HCT116 (cell line): ENCODE data around the gene BCAS4. TPM values are rescaled to one million over a fixed set of nuclear protein-coding genes. Genes with fewer than 3 reads are reported as not detected.

Experiments
- ATAC-seq: fragments of 200-7000 bp; cut with Tn5 transposase; 2 replicates; pipeline ENCODE4 v1.9.1; 2020; ENCODE audit warnings: mild to moderate bottlenecking, moderate library complexity
- BruUV-seq: library from RNA; stranded (reverse); fragments of 400-500 nt; replicated peaks from 2 replicates; lab custom pipeline; 2021; lab: Mats Ljungman, UMichigan
- CTCF ChIA-PET: fragments of 300-600 bp; sonication (Branson Sonifier 250); formaldehyde crosslinking; loops from one replicate; lab custom pipeline; 2021; ENCODE audit warnings: antibody characterized with exemption; lab: Charles Lee
- POLR2A ChIA-PET: fragments of 300-600, 350-600 bp; sonication (Branson Sonifier 250); formaldehyde crosslinking; loops from one replicate; lab custom pipeline; 2021; ENCODE audit warnings: antibody characterized with exemption; lab: Charles Lee
- RAD21 ChIA-PET, 2 experiments: fragments of 300-600 bp; sonication (Branson Sonifier 250); formaldehyde crosslinking; loops; one replicate each; lab custom pipeline; 2023; ENCODE audit warnings: low total read pairs in 2 of 2; ENCODE audit not compliant: uncharacterized antibody in 2 of 2, unreplicated experiment in 2 of 2, low non-redundant PET in 1 of 2; lab: Charles Lee
- DNase-seq: peaks from one replicate; pipeline ENCODE4 v3.0.0-alpha.2; 2010; ENCODE audit warnings: low read depth, low spot score
- H2AFZ ChIP-seq: fragments of 200-600 bp; shearing (Covaris generic), sonication (generic); 2 replicates; pipeline ENCODE4 v1.6.1; 2017; ENCODE audit warnings: low read depth, mixed run types, mixed read lengths, antibody characterized with exemption, low read length; ENCODE audit not compliant: poor library complexity, severe bottlenecking
- H3K27ac ChIP-seq: 2 replicates; pipeline ENCODE4 v1.5.1; 2012; ENCODE audit warnings: low read depth, low read length
- H3K27me3 ChIP-seq: fragments of 200-600 bp; sonication (generic); 2 replicates; pipeline ENCODE4 v1.6.1; 2016; ENCODE audit warnings: mixed run types, low read length, mixed read lengths; ENCODE audit not compliant: insufficient read depth
- H3K36me3 ChIP-seq, 2 experiments: fragments of 200-500 bp in 1 of 2; fragments of 200-600 bp in 1 of 2; sonication (Bioruptor generic) in 1 of 2; sonication (generic) in 1 of 2; 2 replicates each; pipeline versions ENCODE4 v1.5.1 to v1.6.1; 2014 to 2016; ENCODE audit warnings: low read length in 2 of 2, inconsistent platforms in 1 of 2, mixed read lengths in 1 of 2, mixed run types in 1 of 2; ENCODE audit not compliant: insufficient read depth in 2 of 2, control insufficient read depth in 1 of 2
- H3K4me1 ChIP-seq, 2 experiments: fragments of 200-600 bp in 1 of 2; sonication (generic) in 1 of 2; 2 replicates each; pipeline versions ENCODE4 v1.5.1 to v1.6.1; 2012 to 2017; ENCODE audit warnings: low read length in 2 of 2, inconsistent platforms in 1 of 2, mild to moderate bottlenecking in 1 of 2, mixed read lengths in 1 of 2, mixed run types in 1 of 2, moderate library complexity in 1 of 2; ENCODE audit not compliant: insufficient read depth in 2 of 2, control insufficient read depth in 1 of 2
- H3K4me2 ChIP-seq: fragments of 200-600 bp; sonication (generic); 2 replicates; pipeline ENCODE4 v1.6.1; 2017; ENCODE audit warnings: mixed run types, low read length, mixed read lengths
- H3K4me3 ChIP-seq, 2 experiments: fragments of 200-600 bp in 1 of 2; sonication (generic) in 1 of 2; replicated peaks in 1 of 2; 2 replicates each; pipeline ENCODE4 v1.5.1; 2011 to 2016; ENCODE audit warnings: low read length in 2 of 2, control low read depth in 1 of 2, low read depth in 1 of 2, mild to moderate bottlenecking in 1 of 2, mixed read lengths in 1 of 2, mixed run types in 1 of 2
- H3K79me2 ChIP-seq: fragments of 200-600 bp; sonication (generic); 2 replicates; pipeline ENCODE4 v1.6.1; 2017; ENCODE audit warnings: mild to moderate bottlenecking, mixed run types, low read length, moderate library complexity, mixed read lengths; ENCODE audit not compliant: insufficient read depth
- H3K9ac ChIP-seq: fragments of 200-600 bp; sonication (generic); 2 replicates; pipeline ENCODE4 v1.6.1; 2016; ENCODE audit warnings: low read length, mixed read lengths
- H3K9me2 ChIP-seq: fragments of 200-600 bp; sonication (generic), shearing (Covaris generic); 2 replicates; pipeline ENCODE4 v1.6.1; 2017; ENCODE audit warnings: mixed run types, mild to moderate bottlenecking, moderate library complexity; ENCODE audit not compliant: insufficient read depth
- H3K9me3 ChIP-seq, 2 experiments: fragments of 200-500 bp in 1 of 2; fragments of 200-600 bp in 1 of 2; sonication (Bioruptor generic) in 1 of 2; sonication (generic) in 1 of 2; 2 replicates each; pipeline ENCODE4 v1.6.1; 2014 to 2017; ENCODE audit warnings: low read length in 2 of 2, mixed read lengths in 2 of 2, inconsistent platforms in 1 of 2, low read depth in 1 of 2, mild to moderate bottlenecking in 1 of 2, mixed run types in 1 of 2, moderate library complexity in 1 of 2; ENCODE audit not compliant: control insufficient read depth in 1 of 2, insufficient read depth in 1 of 2
- H4K20me1 ChIP-seq: fragments of 200-600 bp; sonication (generic), shearing (Covaris generic); 2 replicates; pipeline ENCODE4 v1.6.1; 2017; ENCODE audit warnings: mixed run types, mild to moderate bottlenecking, moderate library complexity; ENCODE audit not compliant: insufficient read depth
- CEBPB ChIP-seq: IDR thresholded peaks from 2 replicates; pipeline ENCODE4 v1.6.1; 2012; ENCODE audit warnings: low read depth
- ELF1 ChIP-seq: IDR thresholded peaks from 2 replicates; pipeline ENCODE4 v1.6.1; 2012; ENCODE audit warnings: low read depth, borderline replicate concordance
- MAX ChIP-seq: IDR thresholded peaks from 2 replicates; pipeline ENCODE4 v1.6.1; 2012
- POLR2AphosphoS5 ChIP-seq: IDR thresholded peaks from 2 replicates; pipeline ENCODE4 v1.6.1; 2011; ENCODE audit warnings: mild to moderate bottlenecking, low read depth, low read length, moderate library complexity
- SIN3A ChIP-seq: IDR thresholded peaks from 2 replicates; pipeline ENCODE4 v1.6.1; 2012; ENCODE audit warnings: low read depth
- SP1 ChIP-seq: IDR thresholded peaks from 2 replicates; pipeline ENCODE4 v1.6.1; 2012; ENCODE audit warnings: low read depth
- SRF ChIP-seq: IDR thresholded peaks from 2 replicates; pipeline ENCODE4 v1.6.1; 2012; ENCODE audit warnings: low read depth
- TCF7L2 ChIP-seq: IDR thresholded peaks from 2 replicates; pipeline ENCODE4 v1.7.0; 2011; ENCODE audit warnings: borderline replicate concordance, inconsistent platforms; ENCODE audit not compliant: insufficient read depth, insufficient read length; ENCODE audit errors: extremely low read depth
- ZBTB33 ChIP-seq: IDR thresholded peaks from 2 replicates; pipeline ENCODE4 v1.6.1; 2011; ENCODE audit warnings: mild to moderate bottlenecking, low read length, moderate library complexity; ENCODE audit not compliant: insufficient replicate concordance; ENCODE audit errors: extremely low read depth
- intact Hi-C: fragments of 100-400 bp; cut with micrococcal nuclease; formaldehyde crosslinking; loops from 2 replicates; pipeline ENCODE4 v1.10.0; 2022
- total RNA-seq: library from RNA; stranded (reverse); gene quantifications from one replicate; pipeline ENCODE4 v1.2.1, GENCODE V29; 2021; ENCODE audit not compliant: unreplicated experiment

The BCAS4 gene
- total RNA-seq, 1 experiment from 2014 or later = 18.9 TPM

GRCh38 chr20:50916257-50916656 is 121.4 kb downstream of the BCAS4 start (continued):
- TF ChIP-seq SRF (no peak), SP1 (no peak), ELF1 (no peak), MAX (no peak), POLR2AphosphoS5 (no peak), TCF7L2 (no peak), ZBTB33 (no peak)

- no peak for DNase-seq
- no peak overlapping the region for H2AFZ ChIP-seq
- H3K4me1 ChIP-seq = peaks cover 0 to 14% of the 10 kb centered on the region in 2 experiments; a peak in 2 of 4 replicates
- ATAC-seq = no peak
- no peak overlapping the region for H3K4me2 ChIP-seq
- H3K27me3 ChIP-seq = no peaks in the 10 kb centered on the region
- intact Hi-C loops = no loop called here
- RAD21 ChIA-PET = no interaction called here
- H4K20me1 ChIP-seq = peaks cover 56% of the 10 kb centered on the region; the same call in 1 of the 2 replicates
- no peaks in the 10 kb centered on the region for H3K9me2 ChIP-seq
- no peak overlapping the region for H3K9ac ChIP-seq
- CTCF ChIA-PET = interaction anchor here (1.4 kb wide), 1 partner anchor 12 kb away, joined by 3 read pairs; no protein-coding TSS in a partner anchor
- no peaks in the 10 kb centered on the region for H3K9me3 ChIP-seq
- POLR2A ChIA-PET = interaction anchor here (1.1 kb wide), 1 partner anchor 14 kb away, joined by 5 read pairs; the partner anchor contains the start of gene ADNP
- no TSS peak for BruUV-seq
- no peak overlapping the region for H3K27ac ChIP-seq
- peaks cover 100% of the 10 kb centered on the region for H3K79me2 ChIP-seq
- TF ChIP-seq SRF (no peak), CEBPB (no peak), SIN3A (no peak)
- peaks cover 7 to 11% of the 10 kb centered on the region in 2 experiments; a peak in 2 of 4 replicates for H3K36me3 ChIP-seq
- H3K4me3 ChIP-seq = no peak overlapping the region
Measured at GRCh38 chr20:50916934-50917333, 122.1 kb downstream of the BCAS4 start.
